ENCODE results near the gene GIGYF2. TPM values are rescaled to one million over a fixed set of nuclear protein-coding genes. Genes with fewer than 3 reads are reported as not detected.

Gene GIGYF2
- polyA plus RNA-seq, 2 of the 4 experiments (the other 2 are of a cell fraction), result 31.2 to 46.3 TPM

GRCh38 chr2:232698556-232699091 is 1.5 kb downstream of the GIGYF2 start (continued):
- TF ChIP-seq, protein P1, sequence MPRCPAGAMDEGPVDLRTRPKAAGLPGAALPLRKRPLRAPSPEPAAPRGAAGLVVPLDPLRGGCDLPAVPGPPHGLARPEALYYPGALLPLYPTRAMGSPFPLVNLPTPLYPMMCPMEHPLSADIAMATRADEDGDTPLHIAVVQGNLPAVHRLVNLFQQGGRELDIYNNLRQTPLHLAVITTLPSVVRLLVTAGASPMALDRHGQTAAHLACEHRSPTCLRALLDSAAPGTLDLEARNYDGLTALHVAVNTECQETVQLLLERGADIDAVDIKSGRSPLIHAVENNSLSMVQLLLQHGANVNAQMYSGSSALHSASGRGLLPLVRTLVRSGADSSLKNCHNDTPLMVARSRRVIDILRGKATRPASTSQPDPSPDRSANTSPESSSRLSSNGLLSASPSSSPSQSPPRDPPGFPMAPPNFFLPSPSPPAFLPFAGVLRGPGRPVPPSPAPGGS (IDR thresholded peaks at IDR 0.05), result no peak

- TF ChIP-seq, protein P2, sequence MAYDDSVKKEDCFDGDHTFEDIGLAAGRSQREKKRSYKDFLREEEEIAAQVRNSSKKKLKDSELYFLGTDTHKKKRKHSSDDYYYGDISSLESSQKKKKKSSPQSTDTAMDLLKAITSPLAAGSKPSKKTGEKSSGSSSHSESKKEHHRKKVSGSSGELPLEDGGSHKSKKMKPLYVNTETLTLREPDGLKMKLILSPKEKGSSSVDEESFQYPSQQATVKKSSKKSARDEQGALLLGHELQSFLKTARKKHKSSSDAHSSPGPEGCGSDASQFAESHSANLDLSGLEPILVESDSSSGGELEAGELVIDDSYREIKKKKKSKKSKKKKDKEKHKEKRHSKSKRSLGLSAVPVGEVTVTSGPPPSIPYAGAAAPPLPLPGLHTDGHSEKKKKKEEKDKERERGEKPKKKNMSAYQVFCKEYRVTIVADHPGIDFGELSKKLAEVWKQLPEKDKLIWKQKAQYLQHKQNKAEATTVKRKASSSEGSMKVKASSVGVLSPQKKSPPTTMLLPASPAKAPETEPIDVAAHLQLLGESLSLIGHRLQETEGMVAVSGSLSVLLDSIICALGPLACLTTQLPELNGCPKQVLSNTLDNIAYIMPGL (CRISPR knock-in tag; IDR thresholded peaks at IDR 0.05; ENCODE audit: borderline replicate concordance), result no peak
- TF ChIP-seq ZNF302 (CRISPR knock-in tag; IDR thresholded peaks at IDR 0.05) (no peak), RARB (CRISPR knock-in tag; IDR thresholded peaks at IDR 0.05) (no peak), KDM5A (IDR thresholded peaks at IDR 0.05) (no peak), POLR2AphosphoS2 (conservative IDR thresholded peaks at IDR 0.05; ENCODE audit: low read length) (no peak), FOSB (CRISPR knock-in tag; IDR thresholded peaks at IDR 0.05) (no peak), SMC3 (IDR thresholded peaks at IDR 0.05) (no peak), NPAS2 (CRISPR knock-in tag; IDR thresholded peaks at IDR 0.05; ENCODE audit: borderline replicate concordance) (no peak), POLR2A (IDR thresholded peaks at IDR 0.05; ENCODE audit: low read length) (no peak), MAFK (IDR thresholded peaks at IDR 0.05; ENCODE audit: partially characterized antibody) (no peak), GATA3 (IDR thresholded peaks at IDR 0.05; ENCODE audit: borderline replicate concordance) (no peak), ESRRA (IDR thresholded peaks at IDR 0.05; ENCODE audit: borderline replicate concordance, low read length) (no peak)
- 88% methylated on average over 2 of the region's 2 CpGs for WGBS (ENCODE audit: missing lambda C conversion rate)
- peak overlapping the region; percentile 77 for H3K4me2 ChIP-seq
- FAIRE-seq (no peak), ATAC-seq (no peak), DNase-seq (ENCODE audit: low read depth in 1 of 2, low spot score in 1 of 2) (no peak)
- H3K27ac ChIP-seq, result no peak overlapping the region
- no peaks in the 10 kb centered on the region for H3K9me3 ChIP-seq
- POLR2A ChIA-PET, result no interaction called here
- peak overlapping the region; percentile 85; the same call in 2 of the 3 replicates for H3K4me3 ChIP-seq
- CTCF ChIA-PET, result interaction anchor here (0.6 to 1.4 kb wide), 2 partner anchors 15 to 19 kb away, joined by 3 to 4 read pairs; no protein-coding TSS in a partner anchor
- H3K4me1 ChIP-seq, result peaks cover 29% of the 10 kb centered on the region
Measured at GRCh38 chr2:232699110-232699509, 2.0 kb downstream of the GIGYF2 start.

GRCh38 chr2:232700154-232700553 is 3.0 kb downstream of the GIGYF2 start:
- POLR2A ChIA-PET, result no interaction called here

DNA sequence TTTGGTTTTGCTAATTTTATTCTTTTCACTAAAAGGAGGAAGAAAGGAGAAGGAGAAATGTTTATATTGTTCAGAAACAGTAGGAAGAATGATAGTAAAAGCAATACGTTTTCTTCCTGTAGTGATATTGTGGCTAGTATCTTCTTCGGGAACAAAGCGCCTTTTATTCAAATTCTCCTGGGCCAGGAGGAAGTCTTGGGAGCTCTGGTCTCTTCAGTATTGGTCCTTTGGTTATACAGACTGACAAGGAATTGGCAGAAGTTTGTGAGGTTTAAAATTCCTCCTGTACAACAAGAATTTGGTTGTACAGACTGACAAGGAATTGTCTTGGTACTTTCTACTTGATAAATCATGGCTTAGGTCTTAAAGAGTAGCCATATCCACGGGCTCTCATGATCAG is 9.9 kb downstream of the GIGYF2 start:
- no peak overlapping the region for H3K27ac ChIP-seq
- ATAC-seq, result no peak
- ChIA-PET CTCF (interaction anchor here (0.7 to 2.7 kb wide), 2 partner anchors 12 to 359 kb away, joined by 4 to 8 read pairs; no protein-coding TSS in a partner anchor), POLR2A (no interaction called here)
- no peak for FAIRE-seq
- no peak for DNase-seq (ENCODE audit: low read depth in 1 of 2, low spot score in 1 of 2)
- H3K4me2 ChIP-seq, result no peak overlapping the region
- H3K4me3 ChIP-seq, result no peak overlapping the region
- 87% methylated on average over 4 of the region's 4 CpGs for WGBS (ENCODE audit: missing lambda C conversion rate)
- H3K9me3 ChIP-seq, result no peaks in the 10 kb centered on the region
- no peaks in the 10 kb centered on the region for H3K4me1 ChIP-seq
- TF ChIP-seq BHLHE40 (IDR thresholded peaks at IDR 0.05; ENCODE audit: low read depth, low read length), result no peak
- TF ChIP-seq, protein P2 (CRISPR knock-in tag; IDR thresholded peaks at IDR 0.05; ENCODE audit: borderline replicate concordance), result no peak
- no peak for TF ChIP-seq CHD2 (IDR thresholded peaks at IDR 0.05; ENCODE audit: low read length, partially characterized antibody)
- TF ChIP-seq HOXB13 (CRISPR knock-in tag; IDR thresholded peaks at IDR 0.05; ENCODE audit: low read depth), result no peak
- TF ChIP-seq FOXS1 (CRISPR knock-in tag; IDR thresholded peaks at IDR 0.05), result no peak
- no peak for TF ChIP-seq FOSB (CRISPR knock-in tag; IDR thresholded peaks at IDR 0.05)
- TF ChIP-seq POLR2A (IDR thresholded peaks at IDR 0.05; ENCODE audit: low read length), result no peak
- TF ChIP-seq NPAS2 (CRISPR knock-in tag; IDR thresholded peaks at IDR 0.05; ENCODE audit: borderline replicate concordance), result no peak
- no peak for TF ChIP-seq POLR2AphosphoS2 (conservative IDR thresholded peaks at IDR 0.05; ENCODE audit: low read length)

More at GRCh38 chr2:232700154-232700553, 3.0 kb downstream of the GIGYF2 start:
- Histone ChIP-seq H3K9me3 (no peaks in the 10 kb centered on the region), H3K27ac (no peak overlapping the region), H3K4me1 (peaks cover 29% of the 10 kb centered on the region), H3K4me3 (no peak overlapping the region; the same call in 2 of the 3 replicates), H3K4me2 (peak overlapping the region; percentile 77)
- ATAC-seq, result no peak
- TF ChIP-seq NR3C1 (IDR thresholded peaks at IDR 0.05) (no peak), MAFK (IDR thresholded peaks at IDR 0.05; ENCODE audit: partially characterized antibody) (peak; percentile 81)
- no peak for DNase-seq (ENCODE audit: low read depth in 1 of 2, low spot score in 1 of 2)
- CTCF ChIA-PET, result no interaction called here
- no peak for FAIRE-seq
- WGBS (ENCODE audit: missing lambda C conversion rate), result 95% methylated on average over 1 of the region's 1 CpG

All from A549 (cell line).